Measurements from ENCODE around the gene C2orf42. TPM values are rescaled to one million over a fixed set of nuclear protein-coding genes. Genes with fewer than 3 reads are reported as not detected.

Gene C2orf42
- total and polyA plus RNA-seq, 10 of the 15 experiments (the other 5 are each of a cell fraction or from before 2014, with no cell fraction given): 5.5 to 19.8 (median 11.5) TPM

GRCh38 chr2:70113359-70114070 lies 77.3 kb downstream of the C2orf42 start:
- POLR2A ChIA-PET: interaction anchor here (0.7 to 1.5 kb wide), 6 partner anchors 8 to 21 kb away, joined by 3 to 6 read pairs (median 3); no protein-coding TSS in a partner anchor
- H3K27me3 ChIP-seq (replicated peaks in 1 of 2; ENCODE audit: control insufficient read depth in 2 of 2, insufficient read depth in 2 of 2, low read length in 1 of 2): no peaks in the 10 kb centered on the region
- no peak overlapping the region for H2AFZ ChIP-seq (ENCODE audit: control insufficient read depth, low read depth, low read length)
- no peak overlapping the region for H3K4me3 ChIP-seq
- no peaks in the 10 kb centered on the region for H3K79me2 ChIP-seq (ENCODE audit: control insufficient read depth, insufficient read depth, low read length)
- CTCF ChIA-PET: interaction anchor here (0.9 kb wide), 1 partner anchor 8 kb away, joined by 3 read pairs; no protein-coding TSS in a partner anchor
- SMC1A ChIA-PET (ENCODE audit: uncharacterized antibody, unreplicated experiment): interaction anchor here (1.0 to 11.3 kb wide), 3 partner anchors 11 to 44 kb away, joined by 4 to 181 read pairs (median 4); no protein-coding TSS in a partner anchor
- in situ Hi-C loops (cut with MboI) (loop anchor here (25.0 kb wide), 1 partner anchor 1726 kb away; no protein-coding TSS in a partner anchor), intact Hi-C loops (cut with micrococcal nuclease; ENCODE audit: unreplicated experiment) (no loop called here)
- no peak overlapping the region for H3K9ac ChIP-seq (ENCODE audit: control insufficient read depth, insufficient read depth, low read length)
- no peaks in the 10 kb centered on the region for H3K36me3 ChIP-seq (ENCODE audit: control insufficient read depth in 2 of 2, insufficient read depth in 2 of 2, low read length in 1 of 2)
- RAD21 ChIA-PET (ENCODE audit: unreplicated experiment): interaction anchor here (0.6 kb wide), 1 partner anchor 23 kb away, joined by 3 read pairs; no protein-coding TSS in a partner anchor
- H3K9me3 ChIP-seq (replicated peaks; ENCODE audit: control insufficient read depth, insufficient read depth, low read length): no peaks in the 10 kb centered on the region
- no peak overlapping the region for H3K4me2 ChIP-seq (ENCODE audit: control insufficient read depth, insufficient read depth)
- BruUV-seq (replicated peaks): no TSS peak
- DNase-seq (ENCODE audit: low read depth, low spot score) (no peak), ATAC-seq (no peak), FAIRE-seq (no peak)
- peaks cover 38% of the 10 kb centered on the region for H3K4me1 ChIP-seq (ENCODE audit: control insufficient read depth, insufficient read depth, low read length)
- no peak overlapping the region for H3K27ac ChIP-seq (ENCODE audit: control insufficient read depth, insufficient read depth)
- WGBS (ENCODE audit: insufficient coverage, insufficient replicate concordance, low lambda C conversion rate, missing lambda C conversion rate): 100% methylated on average over 4 of the region's 4 CpGs
- no peaks in the 10 kb centered on the region for H4K20me1 ChIP-seq (ENCODE audit: control insufficient read depth, insufficient read depth)
- TF ChIP-seq CBX5 (IDR thresholded peaks at IDR 0.05; ENCODE audit: low read depth): no peak
- TF ChIP-seq TCF12 (IDR thresholded peaks at IDR 0.05; ENCODE audit: low read depth, low read length): no peak
- TF ChIP-seq ZNF217 (IDR thresholded peaks at IDR 0.05): no peak
- TF ChIP-seq, protein P1, sequence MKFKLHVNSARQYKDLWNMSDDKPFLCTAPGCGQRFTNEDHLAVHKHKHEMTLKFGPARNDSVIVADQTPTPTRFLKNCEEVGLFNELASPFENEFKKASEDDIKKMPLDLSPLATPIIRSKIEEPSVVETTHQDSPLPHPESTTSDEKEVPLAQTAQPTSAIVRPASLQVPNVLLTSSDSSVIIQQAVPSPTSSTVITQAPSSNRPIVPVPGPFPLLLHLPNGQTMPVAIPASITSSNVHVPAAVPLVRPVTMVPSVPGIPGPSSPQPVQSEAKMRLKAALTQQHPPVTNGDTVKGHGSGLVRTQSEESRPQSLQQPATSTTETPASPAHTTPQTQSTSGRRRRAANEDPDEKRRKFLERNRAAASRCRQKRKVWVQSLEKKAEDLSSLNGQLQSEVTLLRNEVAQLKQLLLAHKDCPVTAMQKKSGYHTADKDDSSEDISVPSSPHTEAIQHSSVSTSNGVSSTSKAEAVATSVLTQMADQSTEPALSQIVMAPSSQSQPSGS (IDR thresholded peaks at IDR 0.05; ENCODE audit: low read length): no peak
- TF ChIP-seq SREBF2 (IDR thresholded peaks at IDR 0.05; ENCODE audit: low read length): no peak
- TF ChIP-seq WRNIP1 (IDR thresholded peaks at IDR 0.05; ENCODE audit: borderline replicate concordance, low read depth, low read length): no peak
- TF ChIP-seq MXI1 (IDR thresholded peaks at IDR 0.05; ENCODE audit: low read depth, low read length): no peak
- TF ChIP-seq, protein P2, sequence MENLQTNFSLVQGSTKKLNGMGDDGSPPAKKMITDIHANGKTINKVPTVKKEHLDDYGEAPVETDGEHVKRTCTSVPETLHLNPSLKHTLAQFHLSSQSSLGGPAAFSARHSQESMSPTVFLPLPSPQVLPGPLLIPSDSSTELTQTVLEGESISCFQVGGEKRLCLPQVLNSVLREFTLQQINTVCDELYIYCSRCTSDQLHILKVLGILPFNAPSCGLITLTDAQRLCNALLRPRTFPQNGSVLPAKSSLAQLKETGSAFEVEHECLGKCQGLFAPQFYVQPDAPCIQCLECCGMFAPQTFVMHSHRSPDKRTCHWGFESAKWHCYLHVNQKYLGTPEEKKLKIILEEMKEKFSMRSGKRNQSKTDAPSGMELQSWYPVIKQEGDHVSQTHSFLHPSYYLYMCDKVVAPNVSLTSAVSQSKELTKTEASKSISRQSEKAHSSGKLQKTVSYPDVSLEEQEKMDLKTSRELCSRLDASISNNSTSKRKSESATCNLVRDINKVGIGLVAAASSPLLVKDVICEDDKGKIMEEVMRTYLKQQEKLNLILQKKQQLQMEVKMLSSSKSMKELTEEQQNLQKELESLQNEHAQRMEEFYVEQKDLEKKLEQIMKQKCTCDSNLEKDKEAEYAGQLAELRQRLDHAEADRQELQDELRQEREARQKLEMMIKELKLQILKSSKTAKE (IDR thresholded peaks at IDR 0.05; ENCODE audit: low read depth, poor library complexity, severe bottlenecking): no peak
- no peak for TF ChIP-seq EGR1 (IDR thresholded peaks at IDR 0.05; ENCODE audit: borderline replicate concordance in 1 of 2, low read depth in 2 of 2, low read length in 2 of 2)
- TF ChIP-seq NRF1 (conservative IDR thresholded peaks at IDR 0.05; ENCODE audit: low read depth, low read length): no peak
- TF ChIP-seq RFX5 (IDR thresholded peaks at IDR 0.05; ENCODE audit: low read depth, low read length): no peak
- TF ChIP-seq, protein P3, sequence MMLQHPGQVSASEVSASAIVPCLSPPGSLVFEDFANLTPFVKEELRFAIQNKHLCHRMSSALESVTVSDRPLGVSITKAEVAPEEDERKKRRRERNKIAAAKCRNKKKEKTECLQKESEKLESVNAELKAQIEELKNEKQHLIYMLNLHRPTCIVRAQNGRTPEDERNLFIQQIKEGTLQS (IDR thresholded peaks at IDR 0.05; ENCODE audit: borderline replicate concordance, extremely low read depth, low read depth, low read length): no peak
- no peak for TF ChIP-seq CHD4 (IDR thresholded peaks at IDR 0.05)
- no peak for TF ChIP-seq CBX3 (IDR thresholded peaks at IDR 0.05; ENCODE audit: borderline replicate concordance, low read depth)
- TF ChIP-seq CHD2 (IDR thresholded peaks at IDR 0.05; ENCODE audit: borderline replicate concordance, low read depth, low read length): no peak
- TF ChIP-seq, protein P4, sequence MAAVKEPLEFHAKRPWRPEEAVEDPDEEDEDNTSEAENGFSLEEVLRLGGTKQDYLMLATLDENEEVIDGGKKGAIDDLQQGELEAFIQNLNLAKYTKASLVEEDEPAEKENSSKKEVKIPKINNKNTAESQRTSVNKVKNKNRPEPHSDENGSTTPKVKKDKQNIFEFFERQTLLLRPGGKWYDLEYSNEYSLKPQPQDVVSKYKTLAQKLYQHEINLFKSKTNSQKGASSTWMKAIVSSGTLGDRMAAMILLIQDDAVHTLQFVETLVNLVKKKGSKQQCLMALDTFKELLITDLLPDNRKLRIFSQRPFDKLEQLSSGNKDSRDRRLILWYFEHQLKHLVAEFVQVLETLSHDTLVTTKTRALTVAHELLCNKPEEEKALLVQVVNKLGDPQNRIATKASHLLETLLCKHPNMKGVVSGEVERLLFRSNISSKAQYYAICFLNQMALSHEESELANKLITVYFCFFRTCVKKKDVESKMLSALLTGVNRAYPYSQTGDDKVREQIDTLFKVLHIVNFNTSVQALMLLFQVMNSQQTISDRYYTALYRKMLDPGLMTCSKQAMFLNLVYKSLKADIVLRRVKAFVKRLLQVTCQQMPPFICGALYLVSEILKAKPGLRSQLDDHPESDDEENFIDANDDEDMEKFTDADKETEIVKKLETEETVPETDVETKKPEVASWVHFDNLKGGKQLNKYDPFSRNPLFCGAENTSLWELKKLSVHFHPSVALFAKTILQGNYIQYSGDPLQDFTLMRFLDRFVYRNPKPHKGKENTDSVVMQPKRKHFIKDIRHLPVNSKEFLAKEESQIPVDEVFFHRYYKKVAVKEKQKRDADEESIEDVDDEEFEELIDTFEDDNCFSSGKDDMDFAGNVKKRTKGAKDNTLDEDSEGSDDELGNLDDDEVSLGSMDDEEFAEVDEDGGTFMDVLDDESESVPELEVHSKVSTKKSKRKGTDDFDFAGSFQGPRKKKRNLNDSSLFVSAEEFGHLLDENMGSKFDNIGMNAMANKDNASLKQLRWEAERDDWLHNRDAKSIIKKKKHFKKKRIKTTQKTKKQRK (IDR thresholded peaks at IDR 0.05; ENCODE audit: low read depth, low read length): no peak
